Right ventricle myocardium inferior (tissue), 1 donor: ENCODE measurements around the gene PLK3. TPM values are rescaled to one million over a fixed set of nuclear protein-coding genes. Genes with fewer than 3 reads are reported as not detected.
"Not testable (repeated sequence)": the region's sequence is repeated elsewhere in the genome, so short reads cannot be mapped to it uniquely, and the experiment has no call there.

Experiments used
- ATAC-seq: fragments of 200-7000 bp; cut with Tn5 transposase; one replicate; pipeline ENCODE4 v1.9.1; 2020; ENCODE audit warnings: mild to moderate bottlenecking, moderate library complexity
- DNase-seq: peaks from one replicate; pipeline ENCODE4 v3.0.0; 2021; ENCODE audit errors: missing footprints
- intact Hi-C: fragments of 100-400 bp; cut with DNase I; formaldehyde crosslinking; loops from one replicate; pipeline ENCODE4 v1.11.0; 2022
- total RNA-seq: library from RNA; stranded (reverse); fragmentation: NEBNext Ultra II Directional; extraction: Animal tissue kit (Norgen Biotek cat#: 25700); gene quantifications from one replicate; pipeline ENCODE4 v1.2.1, GENCODE V29; 2021
- donor health status: DM: no; HTN: yes; CAD: no; lungs with severe emphysema.

The PLK3 gene
- total RNA-seq, 1 donor from 2014 or later: 6.4 TPM

GRCh38 chr1:44838294-44838693, 38.1 kb downstream of the PLK3 start:
- DNase-seq, intact Hi-C loops, ATAC-seq: not testable (repeated sequence)

GRCh38 chr1:44839576-44839975, 39.4 kb downstream of the PLK3 start:
- intact Hi-C loops: no loop called here
- ATAC-seq: no peak
- no peak for DNase-seq

DNA sequence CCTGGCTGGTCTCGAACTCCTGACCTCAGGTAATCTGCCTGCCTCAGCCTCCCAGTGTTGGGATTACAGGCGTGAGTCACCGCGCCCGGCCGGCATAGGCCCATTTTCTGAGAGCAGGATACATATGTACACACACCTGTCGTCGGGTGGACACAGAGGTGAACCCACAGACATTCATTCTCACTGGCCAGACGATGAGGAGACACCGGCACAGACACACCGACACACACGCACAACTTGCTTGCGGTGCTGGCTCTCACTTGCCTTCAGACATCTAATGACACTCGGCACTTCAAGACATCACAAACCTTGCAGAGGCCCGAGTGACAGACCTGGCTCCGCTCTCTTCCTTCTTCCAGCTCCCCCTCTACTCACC, 42.3 kb downstream of the PLK3 start:
- DNase-seq (no peak), ATAC-seq (peak; percentile 14)
- intact Hi-C loops: no loop called here

DNA sequence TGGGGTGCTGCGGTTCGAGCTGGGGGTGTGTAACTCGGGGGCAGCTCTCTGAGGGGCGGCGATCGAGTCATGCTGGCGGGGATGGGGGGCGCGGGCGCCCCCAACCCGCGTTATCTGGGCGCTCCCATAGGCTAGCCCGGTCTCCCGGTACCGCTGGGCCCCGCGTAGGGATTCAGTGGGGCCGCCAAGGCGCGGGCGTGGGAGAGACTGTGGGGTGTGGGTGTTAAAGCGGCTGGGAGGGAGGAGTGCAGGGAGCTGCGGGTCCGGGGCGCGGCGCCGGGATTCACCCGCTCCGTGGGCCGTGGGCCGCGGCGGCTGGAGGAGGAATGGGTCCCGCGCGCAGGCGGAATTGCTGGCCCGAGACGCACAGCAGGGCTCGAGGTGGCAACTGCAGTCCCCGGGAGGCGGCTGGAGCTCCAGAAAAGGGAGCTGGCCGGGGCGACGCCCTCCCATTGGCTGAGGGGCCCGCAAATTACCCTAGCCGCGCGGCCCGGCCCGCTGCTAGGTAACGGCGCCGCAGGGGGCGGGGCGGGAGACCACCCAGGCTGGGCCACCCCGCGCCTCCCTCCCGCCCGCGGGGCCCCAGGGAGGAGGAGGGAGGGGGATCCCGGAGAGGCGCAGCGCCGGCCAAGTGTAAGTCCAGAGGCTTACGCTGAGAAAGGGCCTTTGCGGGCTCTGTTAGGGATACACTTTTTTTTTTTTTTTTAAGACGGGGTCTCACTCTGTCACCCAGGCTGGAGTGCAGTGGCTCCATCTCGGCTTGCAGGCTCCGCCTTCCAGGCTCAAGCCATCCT, 42.9 kb downstream of the PLK3 start, which contains the start of gene PTCH2:
Gene PTCH2 (minus strand): TSS at position 392 of the 794 bp plus-strand sequence. CDS start 321 bp downstream, at position 71.
- intact Hi-C loops: no loop called here
- ATAC-seq (peak; percentile 91), DNase-seq (peak; percentile 86)

- intact Hi-C loops: no loop called here
- ATAC-seq (no peak), DNase-seq (no peak)
These were observed 46.8 kb downstream of the PLK3 start for GRCh38 chr1:44846985-44847384.

DNA sequence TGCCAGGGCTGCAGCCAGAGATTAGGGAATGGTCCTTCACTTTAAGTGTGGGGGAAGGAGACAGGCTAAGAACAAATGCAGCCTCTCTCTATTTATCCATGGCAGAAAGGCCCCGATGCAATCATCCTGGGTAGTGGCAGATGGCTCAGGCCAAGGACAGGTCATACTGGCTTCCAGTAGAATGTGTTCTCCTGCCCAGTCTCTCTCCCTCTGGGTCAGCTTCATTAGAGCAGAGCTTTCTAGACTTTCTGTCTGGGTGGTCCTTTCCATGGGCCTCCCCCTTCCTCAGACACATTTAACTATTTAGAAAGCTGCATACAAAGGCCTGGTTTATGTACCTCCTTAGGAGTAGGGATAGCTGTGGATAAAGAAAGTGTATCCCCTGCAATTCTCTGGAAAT, 47.7 kb downstream of the PLK3 start:
- no peak for ATAC-seq
- DNase-seq: no peak
- intact Hi-C loops: no loop called here

GRCh38 chr1:44848456-44849181, 48.4 kb downstream of the PLK3 start:
- no peak for DNase-seq
- peak; percentile 12 for ATAC-seq
- intact Hi-C loops: no loop called here

DNA sequence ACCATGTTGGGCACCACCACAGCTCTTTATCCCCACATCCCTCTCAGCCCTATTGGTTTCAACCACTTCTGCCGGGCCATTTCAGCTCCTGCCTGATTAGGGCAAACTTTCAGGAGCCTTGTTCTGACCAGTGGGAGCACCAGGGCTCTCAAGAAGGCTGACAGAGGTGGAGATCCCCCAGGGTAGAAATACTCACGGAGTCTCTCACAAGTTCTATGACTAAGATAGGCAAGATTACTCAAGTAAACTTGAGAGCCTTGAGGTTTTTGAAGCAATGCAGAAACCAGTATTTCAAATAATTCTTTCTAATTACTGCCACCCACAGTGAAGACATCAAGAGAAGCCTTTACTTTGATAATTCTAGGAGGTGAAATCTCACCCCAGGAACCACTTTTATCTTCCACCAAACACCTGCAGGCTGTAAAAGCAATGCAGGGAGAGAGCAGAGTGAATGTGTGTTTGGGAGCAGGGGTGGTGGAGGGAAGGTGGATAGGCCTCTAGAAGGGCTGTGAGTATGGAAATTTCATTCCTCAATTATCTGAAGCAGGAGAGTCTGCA, 49.5 kb downstream of the PLK3 start:
- intact Hi-C loops: no loop called here
- ATAC-seq: no peak
- DNase-seq: no peak

DNA sequence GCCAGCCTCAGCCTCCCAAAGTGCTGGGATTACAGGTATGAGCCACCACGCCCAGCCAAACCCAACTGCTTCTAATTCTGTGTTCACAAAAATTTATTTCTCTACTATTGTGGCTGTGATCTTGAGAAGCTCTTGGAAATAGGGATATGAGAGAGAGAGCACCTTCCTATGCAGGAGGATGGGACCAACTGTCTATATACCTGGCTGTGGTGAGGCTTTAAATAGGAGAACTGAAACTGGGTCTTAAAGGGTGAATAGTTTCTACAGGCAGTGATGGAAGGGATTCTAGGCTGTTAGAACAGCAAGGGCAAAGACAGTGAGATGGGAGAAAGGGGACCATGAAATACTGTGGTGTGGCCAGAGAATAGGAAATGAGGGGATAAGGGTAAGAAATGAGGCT, 51.1 kb downstream of the PLK3 start:
- intact Hi-C loops: no loop called here
- DNase-seq: no peak
- no peak for ATAC-seq

GRCh38 chr1:44853201-44853600, 53.0 kb downstream of the PLK3 start:
- no peak for ATAC-seq
- intact Hi-C loops: no loop called here
- DNase-seq: no peak

GRCh38 chr1:44854970-44855369, 54.8 kb downstream of the PLK3 start:
- ATAC-seq (no peak), DNase-seq (no peak)
- intact Hi-C loops: no loop called here

Other genes with a start within 250 kb of the PLK3 start
- gene TMEM53, start 125.9 kb upstream of the PLK3 start, total RNA-seq: 11.8 TPM
- gene ARMH1, start 125.7 kb upstream of the PLK3 start, total RNA-seq: 0.78 TPM
- gene RNU5D-1, start 69.2 kb upstream of the PLK3 start, total RNA-seq: not detected
- gene KIF2C, start 60.5 kb upstream of the PLK3 start, total RNA-seq: 0.87 TPM
- 833 TPM for gene RPS8, start 24.8 kb upstream of the PLK3 start, total RNA-seq
- not detected for gene BEST4, start 12.2 kb upstream of the PLK3 start, total RNA-seq
- 1.0 TPM for gene DYNLT4, start 7.0 kb downstream of the PLK3 start, total RNA-seq
- gene BTBD19, start 8.1 kb downstream of the PLK3 start, total RNA-seq: 2.8 TPM
- 0.43 TPM for gene PTCH2, start 42.9 kb downstream of the PLK3 start, total RNA-seq
- gene EIF2B3, start 186.2 kb downstream of the PLK3 start, total RNA-seq: 41.8 TPM
- 25.7 TPM for gene HECTD3, start 210.9 kb downstream of the PLK3 start, total RNA-seq
- 71.7 TPM for gene UROD, start 211.9 kb downstream of the PLK3 start, total RNA-seq